Mesenchymal stem cell (in vitro differentiated cells and primary cell): ENCODE data around the gene POU1F1.

Experiments used
- DNase-seq: peaks from one replicate; pipeline ENCODE4 v3.0.0-alpha.2; 2013
- H2AFZ ChIP-seq: one replicate; pipeline ENCODE4 v1.6.1; 2013; ENCODE audit warnings: low read depth, mild to moderate bottlenecking, control low read depth, inconsistent platforms, low read length, moderate library complexity
- H2AK5ac ChIP-seq: 2 replicates; pipeline ENCODE4 v1.6.1; 2013; ENCODE audit warnings: low read length, moderate library complexity, mild to moderate bottlenecking, inconsistent platforms; ENCODE audit not compliant: severe bottlenecking
- H2BK120ac ChIP-seq: one replicate; pipeline ENCODE4 v1.6.1; 2013; ENCODE audit warnings: low read depth, mild to moderate bottlenecking, inconsistent platforms, low read length, moderate library complexity
- H2BK12ac ChIP-seq, 2 experiments: one replicate each; pipeline ENCODE4 v1.6.1; 2013; ENCODE audit warnings: inconsistent platforms in 2 of 2, low read length in 2 of 2, mild to moderate bottlenecking in 2 of 2, moderate library complexity in 2 of 2, control low read depth in 1 of 2
- H2BK15ac ChIP-seq: one replicate; pipeline ENCODE4 v1.6.1; 2013; ENCODE audit warnings: mild to moderate bottlenecking, low read depth, inconsistent platforms; ENCODE audit not compliant: poor library complexity, severe bottlenecking
- H2BK5ac ChIP-seq: 2 replicates; pipeline ENCODE4 v1.6.1; 2013; ENCODE audit warnings: low read depth, mild to moderate bottlenecking, low read length, control low read depth, inconsistent platforms; ENCODE audit not compliant: poor library complexity, severe bottlenecking
- H3K14ac ChIP-seq, 2 experiments: one replicate each; pipeline ENCODE4 v1.6.1; 2013; ENCODE audit warnings: inconsistent platforms in 2 of 2, low read length in 2 of 2, control low read depth in 1 of 2, mild to moderate bottlenecking in 1 of 2, moderate library complexity in 1 of 2
- H3K18ac ChIP-seq, 2 experiments: one replicate each; pipeline ENCODE4 v1.6.1; 2013; ENCODE audit warnings: inconsistent platforms in 2 of 2, low read length in 2 of 2, control low read depth in 1 of 2, low read depth in 1 of 2, mild to moderate bottlenecking in 1 of 2
- H3K23ac ChIP-seq, 2 experiments: one replicate each; pipeline ENCODE4 v1.6.1; 2013; ENCODE audit warnings: inconsistent platforms in 2 of 2, low read length in 2 of 2, mild to moderate bottlenecking in 2 of 2, moderate library complexity in 2 of 2, control low read depth in 1 of 2
- H3K27ac ChIP-seq: 2 replicates; pipeline ENCODE4 v1.5.1; 2013; ENCODE audit warnings: mild to moderate bottlenecking, moderate library complexity, low read length, control low read depth, inconsistent platforms; ENCODE audit not compliant: poor library complexity, severe bottlenecking
- H3K27me3 ChIP-seq, 2 experiments: 2 replicates each; pipeline versions ENCODE4 v1.6.1 to v1.7.0; 2013; ENCODE audit warnings: low read length in 2 of 2, mild to moderate bottlenecking in 2 of 2, moderate library complexity in 2 of 2, control low read depth in 1 of 2, inconsistent platforms in 1 of 2; ENCODE audit not compliant: control insufficient read depth in 1 of 2, insufficient read depth in 1 of 2
- H3K36me3 ChIP-seq, 2 experiments: 2 replicates each; pipeline versions ENCODE4 v1.6.1 to v1.7.0; 2013; ENCODE audit warnings: low read length in 2 of 2, control low read depth in 1 of 2, inconsistent platforms in 1 of 2, low read depth in 1 of 2, mild to moderate bottlenecking in 1 of 2; ENCODE audit not compliant: insufficient read depth in 2 of 2, control insufficient read depth in 1 of 2
- H3K4ac ChIP-seq, 2 experiments: one replicate each; pipeline ENCODE4 v1.6.1; 2013; ENCODE audit warnings: inconsistent platforms in 2 of 2, low read length in 2 of 2, mild to moderate bottlenecking in 2 of 2, moderate library complexity in 2 of 2, control low read depth in 1 of 2, low read depth in 1 of 2
- H3K4me1 ChIP-seq: 2 replicates; pipeline ENCODE4 v1.6.1; 2013; ENCODE audit warnings: low read depth, low read length, control low read depth; ENCODE audit not compliant: control insufficient read depth, insufficient read depth
- H3K4me2 ChIP-seq: 2 replicates; pipeline ENCODE4 v1.6.1; 2013; ENCODE audit warnings: low read length, mild to moderate bottlenecking, inconsistent platforms; ENCODE audit not compliant: poor library complexity, severe bottlenecking
- H3K4me3 ChIP-seq, 2 experiments: 2 replicates each; pipeline versions ENCODE4 v1.5.1 to v1.7.0; 2013; ENCODE audit warnings: low read length in 2 of 2, mild to moderate bottlenecking in 2 of 2, control low read depth in 1 of 2, low read depth in 1 of 2; ENCODE audit not compliant: insufficient read depth in 1 of 2
- H3K79me1 ChIP-seq: replicated peaks from 2 replicates; pipeline ENCODE4 v1.6.1; 2013; ENCODE audit warnings: mild to moderate bottlenecking, control low read depth, low read length, inconsistent platforms; ENCODE audit not compliant: poor library complexity, severe bottlenecking
- H3K9ac ChIP-seq: 2 replicates; pipeline ENCODE4 v1.7.0; 2013; ENCODE audit warnings: mild to moderate bottlenecking, low read length, moderate library complexity
- H3K9me3 ChIP-seq: 2 replicates; pipeline ENCODE4 v1.7.0; 2013; ENCODE audit warnings: mild to moderate bottlenecking, low read length; ENCODE audit not compliant: control insufficient read depth
- H4K8ac ChIP-seq: one replicate; pipeline ENCODE4 v1.6.1; 2013; ENCODE audit warnings: inconsistent platforms, mild to moderate bottlenecking, low read length, moderate library complexity
- H4K91ac ChIP-seq: one replicate; pipeline ENCODE4 v1.6.1; 2013; ENCODE audit warnings: mild to moderate bottlenecking, low read length, inconsistent platforms
- WGBS: methylation state at CpG from one replicate; pipeline ENCODE4 v1.1.7; 2013; ENCODE audit warnings: mixed read lengths; 5-methylcytosine and 5-hydroxymethylcytosine counted together

POU1F1 gene

DNA sequence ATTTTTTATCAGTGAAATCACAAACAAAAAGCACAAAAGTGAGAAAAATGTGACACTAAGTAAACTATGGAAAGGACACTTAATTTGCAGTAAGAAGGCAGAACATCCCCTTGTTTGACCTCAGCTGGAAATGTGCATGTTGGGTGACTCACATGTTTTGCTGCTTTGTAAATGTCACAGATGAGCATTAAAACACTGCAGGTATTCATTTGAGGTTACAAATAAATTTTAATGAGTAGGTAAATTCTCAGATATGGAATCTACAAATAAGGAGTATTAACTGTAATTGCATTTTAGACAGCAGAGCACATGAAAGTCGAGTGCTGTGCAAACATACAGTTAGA lies 29.0 kb downstream of the POU1F1 start:
- no peak overlapping the region for H3K23ac ChIP-seq
- no peaks in the 10 kb centered on the region for H3K27me3 ChIP-seq
- no peak overlapping the region for H2BK15ac ChIP-seq
- no peak overlapping the region for H2BK120ac ChIP-seq
- H3K14ac ChIP-seq, result no peak overlapping the region
- no peaks in the 10 kb centered on the region for H3K9me3 ChIP-seq
- H3K27ac ChIP-seq, result no peak overlapping the region
- H2BK12ac ChIP-seq, result no peak overlapping the region
- H3K4me1 ChIP-seq, result no peaks in the 10 kb centered on the region
- no peak overlapping the region for H3K4me2 ChIP-seq
- H3K36me3 ChIP-seq, result peaks cover 0 to 63% of the 10 kb centered on the region in 2 experiments
- H3K18ac ChIP-seq, result no peak overlapping the region
- WGBS, result 100% methylated on average over 1 of the region's 1 CpG
- H3K4ac ChIP-seq, result no peak overlapping the region
- H4K8ac ChIP-seq, result no peak overlapping the region
- no peak overlapping the region for H3K9ac ChIP-seq
- H4K91ac ChIP-seq, result no peak overlapping the region
- H2AFZ ChIP-seq, result no peak overlapping the region
- H3K4me3 ChIP-seq, result no peak overlapping the region
- no peak overlapping the region for H2BK5ac ChIP-seq
- DNase-seq, result no peak
- peaks cover 6% of the 10 kb centered on the region for H3K79me1 ChIP-seq
- H2AK5ac ChIP-seq, result no peak overlapping the region

DNA sequence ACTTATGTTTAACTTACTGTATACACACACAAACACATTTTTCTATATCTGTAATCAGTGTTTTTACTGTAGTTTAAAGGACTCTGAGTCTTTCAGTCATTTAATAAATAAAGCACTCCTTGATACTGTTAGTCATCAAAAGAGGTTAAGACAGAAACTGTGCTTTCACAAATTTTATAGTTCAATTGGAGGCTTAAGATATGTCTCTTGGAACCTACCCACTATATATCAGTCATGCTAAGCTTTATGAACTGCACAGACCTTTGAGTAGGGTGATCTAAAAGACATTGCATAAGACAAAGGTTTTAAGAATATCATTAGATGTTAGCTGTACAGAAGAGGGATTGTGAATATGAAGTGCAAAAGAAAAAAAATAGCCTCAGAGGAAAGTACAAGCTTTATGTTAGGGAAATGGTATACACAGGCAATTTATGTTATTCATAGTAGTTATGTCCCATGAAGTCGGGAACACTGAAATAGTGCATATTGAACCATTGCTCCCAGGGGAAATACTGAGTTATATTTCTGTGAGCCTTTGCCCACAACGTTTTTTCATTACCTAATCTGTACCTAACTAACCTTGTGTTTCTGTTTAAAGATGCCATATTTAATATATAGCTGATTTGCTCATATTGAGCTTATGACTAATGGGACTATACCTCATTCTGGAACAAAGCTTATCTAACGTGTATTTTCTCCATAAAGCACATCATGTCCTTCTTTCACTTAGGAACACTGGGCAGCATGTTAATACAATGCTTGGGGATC lies 29.5 kb downstream of the POU1F1 start:
- no peak overlapping the region for H2BK12ac ChIP-seq
- no peaks in the 10 kb centered on the region for H3K27me3 ChIP-seq
- peaks cover 0 to 58% of the 10 kb centered on the region in 2 experiments for H3K36me3 ChIP-seq
- WGBS, result no CpG with 5 or more reads among the region's 3 CpGs
- H4K91ac ChIP-seq, result no peak overlapping the region
- DNase-seq, result no peak
- H2BK15ac ChIP-seq, result no peak overlapping the region
- no peak overlapping the region for H2BK120ac ChIP-seq
- no peak overlapping the region for H3K23ac ChIP-seq
- no peak overlapping the region for H3K18ac ChIP-seq
- no peak overlapping the region for H3K27ac ChIP-seq
- H3K4me2 ChIP-seq, result no peak overlapping the region
- no peak overlapping the region for H3K4ac ChIP-seq
- no peaks in the 10 kb centered on the region for H3K4me1 ChIP-seq
- peaks cover 6% of the 10 kb centered on the region for H3K79me1 ChIP-seq
- H3K4me3 ChIP-seq, result no peak overlapping the region
- no peak overlapping the region for H2AK5ac ChIP-seq
- H2AFZ ChIP-seq, result no peak overlapping the region
- no peak overlapping the region for H3K14ac ChIP-seq
- H3K9me3 ChIP-seq, result no peaks in the 10 kb centered on the region
- no peak overlapping the region for H3K9ac ChIP-seq
- no peak overlapping the region for H2BK5ac ChIP-seq
- H4K8ac ChIP-seq, result no peak overlapping the region

DNA sequence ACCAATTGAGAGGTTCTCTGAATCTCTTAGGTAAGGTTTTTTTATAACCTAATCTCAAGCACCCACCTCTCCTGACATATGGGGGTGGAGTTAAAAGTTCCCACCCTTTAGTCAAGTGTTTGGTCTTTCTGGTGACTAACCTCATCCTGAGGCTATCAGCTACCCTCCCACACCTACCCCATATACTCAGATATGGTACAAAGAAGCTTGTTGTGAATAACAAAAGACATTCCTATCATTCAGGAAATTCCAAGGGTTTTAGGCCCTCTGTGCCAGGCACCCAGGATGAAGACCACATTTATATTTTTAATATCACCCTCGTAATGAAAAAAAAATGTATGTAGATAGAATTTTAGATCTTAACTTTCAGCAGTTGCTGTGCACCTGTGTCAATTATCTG lies 40.3 kb downstream of the POU1F1 start:
- Histone ChIP-seq H2AFZ (no peak overlapping the region), H3K14ac (no peak overlapping the region), H2BK15ac (no peak overlapping the region), H2BK120ac (no peak overlapping the region), H2BK12ac (no peak overlapping the region), H3K27me3 (no peaks in the 10 kb centered on the region), H3K4ac (no peak overlapping the region), H3K9me3 (no peaks in the 10 kb centered on the region), H3K79me1 (peaks cover 12% of the 10 kb centered on the region), H4K8ac (no peak overlapping the region), H2BK5ac (no peak overlapping the region), H3K18ac (no peak overlapping the region), H3K9ac (no peak overlapping the region), H3K4me1 (no peaks in the 10 kb centered on the region), H3K23ac (no peak overlapping the region), H3K36me3 (peaks cover 0 to 24% of the 10 kb centered on the region in 2 experiments), H3K4me2 (no peak overlapping the region), H2AK5ac (no peak overlapping the region), H3K27ac (no peak overlapping the region), H4K91ac (no peak overlapping the region), H3K4me3 (no peak overlapping the region)
- WGBS, result 100% methylated on average over 1 of the region's 1 CpG
- DNase-seq, result no peak

DNA sequence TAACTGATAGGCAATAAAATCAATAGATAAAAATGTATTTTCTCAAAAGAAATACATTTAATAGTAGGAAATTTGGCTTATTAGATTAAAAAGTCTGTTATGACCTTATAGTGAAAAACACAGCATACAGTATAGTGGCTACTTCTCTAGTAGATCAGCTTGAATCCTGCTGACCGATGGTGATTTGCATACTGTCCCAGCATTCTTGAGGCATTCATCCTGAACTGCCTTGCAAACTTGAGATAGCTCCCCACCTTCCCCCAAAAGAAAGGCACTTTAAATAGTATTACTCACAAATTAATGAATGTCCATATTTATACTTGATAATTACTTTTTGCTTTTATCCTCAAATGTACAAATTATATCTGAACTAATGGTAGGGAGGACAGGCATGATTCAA lies 42.6 kb downstream of the POU1F1 start:
- no peak overlapping the region for H2BK12ac ChIP-seq
- H2BK5ac ChIP-seq, result no peak overlapping the region
- no peak overlapping the region for H2AK5ac ChIP-seq
- no peak overlapping the region for H4K91ac ChIP-seq
- no peaks in the 10 kb centered on the region for H3K27me3 ChIP-seq
- no peak overlapping the region for H3K27ac ChIP-seq
- H3K79me1 ChIP-seq, result peaks cover 12% of the 10 kb centered on the region
- no peak for DNase-seq
- H3K9ac ChIP-seq, result no peak overlapping the region
- no peaks in the 10 kb centered on the region for H3K4me1 ChIP-seq
- WGBS, result 90% methylated on average over 1 of the region's 1 CpG
- H3K4me3 ChIP-seq, result no peak overlapping the region
- peaks cover 0 to 19% of the 10 kb centered on the region in 2 experiments for H3K36me3 ChIP-seq
- no peak overlapping the region for H3K23ac ChIP-seq
- H3K4ac ChIP-seq, result no peak overlapping the region
- no peak overlapping the region for H2BK15ac ChIP-seq
- no peak overlapping the region for H2AFZ ChIP-seq
- H3K9me3 ChIP-seq, result no peaks in the 10 kb centered on the region
- no peak overlapping the region for H3K18ac ChIP-seq
- H3K14ac ChIP-seq, result no peak overlapping the region
- H4K8ac ChIP-seq, result no peak overlapping the region
- no peak overlapping the region for H3K4me2 ChIP-seq
- no peak overlapping the region for H2BK120ac ChIP-seq
